ENCODE data around the gene VASH2.
"Not testable (repeated sequence)": the region's sequence is repeated elsewhere in the genome, so short reads cannot be mapped to it uniquely, and the experiment has no call there.

The VASH2 gene

GRCh38 chr1:212914110-212914509, 36.2 kb upstream of the VASH2 start:
- not testable (repeated sequence) for H3K36me3 ChIP-seq (ENCODE audit: low read length); H4K20me1 ChIP-seq (ENCODE audit: low read depth, low read length); H3K79me2 ChIP-seq (ENCODE audit: insufficient read depth, low read length); H3K9me3 ChIP-seq (ENCODE audit: insufficient read depth, low read length); H3K4me2 ChIP-seq (ENCODE audit: low read depth, low read length, poor library complexity, severe bottlenecking); H3K9me2 ChIP-seq (replicated peaks; ENCODE audit: insufficient read depth, low read length); H3K27me3 ChIP-seq (ENCODE audit: low read length); H3K27ac ChIP-seq (ENCODE audit: low read depth, low read length); H3F3A ChIP-seq (ENCODE audit: insufficient read depth); H3K4me3 ChIP-seq (ENCODE audit: insufficient read depth, low read length, poor library complexity, severe bottlenecking); H2AFZ ChIP-seq (ENCODE audit: low read depth, low read length, severe bottlenecking); H3K9ac ChIP-seq (ENCODE audit: low read length)

- Histone ChIP-seq H2AFZ (ENCODE audit: low read depth, low read length, severe bottlenecking) (no peak overlapping the region), H3K4me2 (ENCODE audit: low read depth, low read length, poor library complexity, severe bottlenecking) (no peak overlapping the region), H3F3A (ENCODE audit: insufficient read depth) (no peaks in the 10 kb centered on the region), H3K79me2 (ENCODE audit: insufficient read depth, low read length) (no peaks in the 10 kb centered on the region), H3K9ac (ENCODE audit: low read length) (no peak overlapping the region), H3K9me2 (replicated peaks; ENCODE audit: insufficient read depth, low read length) (no peaks in the 10 kb centered on the region), H3K4me3 (ENCODE audit: insufficient read depth, low read length, poor library complexity, severe bottlenecking) (no peak overlapping the region), H3K9me3 (ENCODE audit: insufficient read depth, low read length) (no peaks in the 10 kb centered on the region), H3K27me3 (ENCODE audit: low read length) (no peaks in the 10 kb centered on the region), H3K36me3 (ENCODE audit: low read length) (no peaks in the 10 kb centered on the region), H3K27ac (ENCODE audit: low read depth, low read length) (no peak overlapping the region), H4K20me1 (ENCODE audit: low read depth, low read length) (no peaks in the 10 kb centered on the region)
- TF ChIP-seq EZH2phosphoT487 (conservative IDR thresholded peaks at IDR 0.05; ENCODE audit: low read length): no peak
- no peak for TF ChIP-seq CTCF (IDR thresholded peaks at IDR 0.05; ENCODE audit: insufficient read depth, low read length, poor library complexity, severe bottlenecking)
These were observed 35.6 kb upstream of the VASH2 start for GRCh38 chr1:212914789-212915188.

- Histone ChIP-seq H3K27me3 (ENCODE audit: low read length) (no peaks in the 10 kb centered on the region), H3K9me3 (ENCODE audit: insufficient read depth, low read length) (no peaks in the 10 kb centered on the region), H3K4me3 (ENCODE audit: insufficient read depth, low read length, poor library complexity, severe bottlenecking) (no peak overlapping the region), H4K20me1 (ENCODE audit: low read depth, low read length) (no peaks in the 10 kb centered on the region), H3K27ac (ENCODE audit: low read depth, low read length) (no peak overlapping the region), H3K4me2 (ENCODE audit: low read depth, low read length, poor library complexity, severe bottlenecking) (no peak overlapping the region), H3K79me2 (ENCODE audit: insufficient read depth, low read length) (no peaks in the 10 kb centered on the region), H3K9ac (ENCODE audit: low read length) (no peak overlapping the region), H3K9me2 (replicated peaks; ENCODE audit: insufficient read depth, low read length) (no peaks in the 10 kb centered on the region), H2AFZ (ENCODE audit: low read depth, low read length, severe bottlenecking) (no peak overlapping the region), H3F3A (ENCODE audit: insufficient read depth) (no peaks in the 10 kb centered on the region), H3K36me3 (ENCODE audit: low read length) (no peaks in the 10 kb centered on the region)
- TF ChIP-seq CTCF (IDR thresholded peaks at IDR 0.05; ENCODE audit: insufficient read depth, low read length, poor library complexity, severe bottlenecking): no peak
- TF ChIP-seq EZH2phosphoT487 (conservative IDR thresholded peaks at IDR 0.05; ENCODE audit: low read length): no peak
These were observed 34.9 kb upstream of the VASH2 start for GRCh38 chr1:212915245-212916091.

GRCh38 chr1:212916481-212917133, 33.7 kb upstream of the VASH2 start:
- no peak overlapping the region for H3K4me3 ChIP-seq (ENCODE audit: insufficient read depth, low read length, poor library complexity, severe bottlenecking)
- no peak overlapping the region for H3K4me2 ChIP-seq (ENCODE audit: low read depth, low read length, poor library complexity, severe bottlenecking)
- no peaks in the 10 kb centered on the region for H3K79me2 ChIP-seq (ENCODE audit: insufficient read depth, low read length)
- TF ChIP-seq EZH2phosphoT487 (conservative IDR thresholded peaks at IDR 0.05; ENCODE audit: low read length): no peak
- no peak for TF ChIP-seq CTCF (IDR thresholded peaks at IDR 0.05; ENCODE audit: insufficient read depth, low read length, poor library complexity, severe bottlenecking)
- H3F3A ChIP-seq (ENCODE audit: insufficient read depth): no peaks in the 10 kb centered on the region
- no peak overlapping the region for H3K9ac ChIP-seq (ENCODE audit: low read length)
- H4K20me1 ChIP-seq (ENCODE audit: low read depth, low read length): no peaks in the 10 kb centered on the region
- H2AFZ ChIP-seq (ENCODE audit: low read depth, low read length, severe bottlenecking): no peak overlapping the region
- no peaks in the 10 kb centered on the region for H3K9me2 ChIP-seq (replicated peaks; ENCODE audit: insufficient read depth, low read length)
- no peaks in the 10 kb centered on the region for H3K36me3 ChIP-seq (ENCODE audit: low read length)
- H3K27me3 ChIP-seq (ENCODE audit: low read length): no peaks in the 10 kb centered on the region
- no peaks in the 10 kb centered on the region for H3K9me3 ChIP-seq (ENCODE audit: insufficient read depth, low read length)
- H3K27ac ChIP-seq (ENCODE audit: low read depth, low read length): no peak overlapping the region
